Body of pancreas (tissue), 4 donors: ENCODE results near the gene TTC21B. TPM values are rescaled to one million over a fixed set of nuclear protein-coding genes. Genes with fewer than 3 reads are reported as not detected.

ENCODE experiments used
- ATAC-seq: fragments of 150-250 bp; one replicate; pipeline ENCODE4 v1.9.1; 2016
- DNase-seq, 4 donors: peaks; one replicate each; pipeline ENCODE4 v3.0.0-alpha.2; 2019
- H3K27ac ChIP-seq, 4 donors: fragments of 200-600 bp; sonication (generic); 1 replicate in 3 of 4; 2 replicates in 1 of 4; pipeline versions ENCODE4 v1.5.1 to v1.6.1; 2016 to 2019; ENCODE audit warnings: mild to moderate bottlenecking in 1 of 4, mixed read lengths in 1 of 4, moderate library complexity in 1 of 4
- H3K27me3 ChIP-seq, 2 donors: fragments of 200-600 bp; sonication (generic); one replicate each; pipeline ENCODE4 v1.6.0; 2016; ENCODE audit warnings: mild to moderate bottlenecking in 1 of 2
- H3K36me3 ChIP-seq, 2 donors: fragments of 200-600 bp; sonication (generic); replicated peaks in 1 of 2; 2 replicates each; pipeline ENCODE4 v1.5.1; 2016; ENCODE audit warnings: low read depth in 2 of 2; ENCODE audit not compliant: insufficient read depth in 1 of 2
- H3K4me1 ChIP-seq: fragments of 200-600 bp; sonication (generic); one replicate; pipeline ENCODE4 v1.6.0; 2016
- H3K4me3 ChIP-seq, 2 donors: fragments of 200-600 bp; sonication (generic); 1 replicate in 1 of 2; 2 replicates in 1 of 2; pipeline ENCODE4 v1.5.1; 2016 to 2019
- H3K9me3 ChIP-seq, 3 donors: fragments of 200-600 bp; sonication (generic); 1 replicate in 2 of 3; 2 replicates in 1 of 3; pipeline ENCODE4 v1.5.1; 2016
- POLR2A ChIP-seq, 3 donors: fragments of 450-650 bp; IDR thresholded peaks; one replicate each; pipeline ENCODE4 v1.6.1; 2016; ENCODE audit warnings: antibody characterized with exemption in 3 of 3, mild to moderate bottlenecking in 2 of 3
- WGBS, 2 donors: methylation state at CpG; one replicate each; pipeline ENCODE4 v1.1.5; 2017; 5-methylcytosine and 5-hydroxymethylcytosine counted together
- intact Hi-C: fragments of 100-400 bp; cut with DNase I; formaldehyde crosslinking; loops from one replicate; pipeline ENCODE4 v1.15.1; 2023
- total RNA-seq, 2 donors: library from RNA; depleted of rRNA; stranded (reverse); fragments of >200 nt; gene quantifications; one replicate each; pipeline ENCODE4 v1.1.0, GENCODE V29; 2016
- TF ChIP-seq, protein P1 (sequence below), 7 experiments: fragments of 450-650 bp in 4 of 7; fragments of 200-600 bp in 3 of 7; sonication (generic) in 3 of 7; IDR thresholded peaks; one replicate each; pipeline ENCODE4 v1.5.1; 2016 to 2019; ENCODE audit warnings: antibody characterized with exemption in 7 of 7

The TTC21B gene
- total RNA-seq, 2 donors from 2014 or later, result 27.4 to 29.3 TPM

DNA sequence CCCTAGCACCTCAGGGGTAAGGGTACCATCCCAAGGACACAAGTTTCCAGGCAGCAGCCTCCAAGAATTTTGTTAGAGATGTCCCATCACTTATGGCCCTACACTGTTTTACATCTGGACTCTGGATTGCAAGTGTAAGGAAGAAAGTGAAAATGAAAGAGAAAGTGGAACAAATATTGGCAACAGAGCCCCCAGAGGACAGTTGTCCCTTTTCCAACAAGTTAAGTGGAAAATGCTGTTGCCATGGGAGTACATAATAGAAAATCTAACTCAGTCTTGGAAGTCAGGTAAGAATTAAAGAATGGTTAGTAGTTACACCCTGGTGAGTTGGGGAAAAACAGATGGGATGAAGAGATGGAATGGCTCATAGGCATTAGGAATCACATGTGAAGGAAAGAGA is 50.6 kb downstream of the TTC21B start:
- intact Hi-C loops, result no loop called here
- DNase-seq, result no peak
- no peak overlapping the region for H3K27ac ChIP-seq

DNA sequence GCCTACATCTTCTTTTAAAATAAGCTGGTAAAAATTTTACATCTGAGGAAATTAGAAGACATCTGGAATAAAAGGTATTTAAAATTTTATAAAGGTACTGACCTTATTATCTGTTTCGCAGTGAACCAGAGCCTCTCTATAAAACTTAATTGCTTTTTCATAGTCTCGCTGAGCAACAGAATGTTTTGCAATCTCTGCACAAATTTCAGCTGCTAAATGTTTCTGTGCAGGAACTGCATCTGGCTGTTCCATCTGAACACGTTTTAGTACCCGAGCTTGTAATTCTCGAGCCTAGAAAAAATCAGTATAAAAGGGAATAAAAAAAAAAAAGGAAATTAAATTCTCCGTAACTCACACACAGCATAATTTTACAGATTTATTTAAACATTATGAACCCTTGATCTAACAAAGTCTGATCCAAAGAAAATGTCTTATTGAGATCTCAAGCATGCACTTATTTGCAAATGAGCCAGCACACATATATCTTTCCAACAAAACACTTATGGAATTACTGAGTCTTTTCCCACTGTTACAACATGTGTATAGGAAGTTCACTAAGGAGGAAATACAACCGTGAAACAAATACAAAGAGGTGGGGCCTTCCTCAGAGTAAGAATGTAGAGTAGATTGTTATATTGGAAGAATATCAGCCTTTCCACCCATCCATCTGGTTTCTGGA is 51.8 kb downstream of the TTC21B start:
- Histone ChIP-seq H3K9me3 (no peaks in the 10 kb centered on the region), H3K27ac (no peak overlapping the region), H3K4me1 (peaks cover 3% of the 10 kb centered on the region), H3K27me3 (no peaks in the 10 kb centered on the region), H3K36me3 (peaks cover 0 to 9% of the 10 kb centered on the region in 2 donors), H3K4me3 (no peak overlapping the region)
- no peak for DNase-seq
- intact Hi-C loops, result no loop called here
- 84 to 88% methylated on average over 7 of the region's 7 CpGs for WGBS, 2 donors
- TF ChIP-seq, protein P1, sequence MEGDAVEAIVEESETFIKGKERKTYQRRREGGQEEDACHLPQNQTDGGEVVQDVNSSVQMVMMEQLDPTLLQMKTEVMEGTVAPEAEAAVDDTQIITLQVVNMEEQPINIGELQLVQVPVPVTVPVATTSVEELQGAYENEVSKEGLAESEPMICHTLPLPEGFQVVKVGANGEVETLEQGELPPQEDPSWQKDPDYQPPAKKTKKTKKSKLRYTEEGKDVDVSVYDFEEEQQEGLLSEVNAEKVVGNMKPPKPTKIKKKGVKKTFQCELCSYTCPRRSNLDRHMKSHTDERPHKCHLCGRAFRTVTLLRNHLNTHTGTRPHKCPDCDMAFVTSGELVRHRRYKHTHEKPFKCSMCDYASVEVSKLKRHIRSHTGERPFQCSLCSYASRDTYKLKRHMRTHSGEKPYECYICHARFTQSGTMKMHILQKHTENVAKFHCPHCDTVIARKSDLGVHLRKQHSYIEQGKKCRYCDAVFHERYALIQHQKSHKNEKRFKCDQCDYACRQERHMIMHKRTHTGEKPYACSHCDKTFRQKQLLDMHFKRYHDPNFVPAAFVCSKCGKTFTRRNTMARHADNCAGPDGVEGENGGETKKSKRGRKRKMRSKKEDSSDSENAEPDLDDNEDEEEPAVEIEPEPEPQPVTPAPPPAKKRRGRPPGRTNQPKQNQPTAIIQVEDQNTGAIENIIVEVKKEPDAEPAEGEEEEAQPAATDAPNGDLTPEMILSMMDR (IDR thresholded peaks at IDR 0.05), result no peak
- TF ChIP-seq POLR2A (IDR thresholded peaks at IDR 0.05), result no peak
- no peak for ATAC-seq

More for the DNA sequence above, 50.6 kb downstream of the TTC21B start:
- H3K27me3 ChIP-seq, result no peaks in the 10 kb centered on the region
- peaks cover 0 to 2% of the 10 kb centered on the region in 2 donors for H3K36me3 ChIP-seq
- TF ChIP-seq POLR2A (IDR thresholded peaks at IDR 0.05), result no peak
- TF ChIP-seq, protein P1 (IDR thresholded peaks at IDR 0.05), result peak in 1 of 7 experiments; percentile 15
- peaks cover 3% of the 10 kb centered on the region for H3K4me1 ChIP-seq
- no peaks in the 10 kb centered on the region for H3K9me3 ChIP-seq
- no peak overlapping the region for H3K4me3 ChIP-seq
- ATAC-seq, result no peak

DNA sequence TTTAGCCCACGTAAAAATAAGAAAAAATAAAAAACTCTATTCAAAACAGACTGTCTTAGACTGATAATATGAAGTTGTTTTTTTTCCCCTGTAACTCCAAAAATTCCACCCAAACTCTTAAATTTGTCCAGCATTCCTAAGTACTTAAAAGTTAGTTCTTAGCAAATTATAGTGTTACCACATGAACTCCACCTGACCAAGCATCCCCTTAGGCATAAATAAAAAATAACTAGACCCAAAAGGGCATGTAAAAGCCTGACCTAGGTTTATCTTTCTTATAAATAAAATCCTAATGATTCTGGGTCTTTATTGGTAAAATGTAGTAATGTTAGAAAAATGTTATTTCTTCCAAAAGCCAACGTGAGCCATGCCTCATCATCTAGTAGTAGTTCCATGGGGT is 54.3 kb downstream of the TTC21B start:
- DNase-seq (no peak), ATAC-seq (no peak)
- intact Hi-C loops, result no loop called here
- Histone ChIP-seq H3K9me3 (no peaks in the 10 kb centered on the region), H3K27ac (no peak overlapping the region), H3K36me3 (peaks cover 0 to 9% of the 10 kb centered on the region in 2 donors), H3K4me3 (no peak overlapping the region), H3K27me3 (no peaks in the 10 kb centered on the region), H3K4me1 (peaks cover under 1% of the 10 kb centered on the region)
- TF ChIP-seq, protein P1 (IDR thresholded peaks at IDR 0.05), result no peak
- no peak for TF ChIP-seq POLR2A (IDR thresholded peaks at IDR 0.05)
- WGBS, 2 donors, result 94 to 95% methylated on average over 2 of the region's 2 CpGs

DNA sequence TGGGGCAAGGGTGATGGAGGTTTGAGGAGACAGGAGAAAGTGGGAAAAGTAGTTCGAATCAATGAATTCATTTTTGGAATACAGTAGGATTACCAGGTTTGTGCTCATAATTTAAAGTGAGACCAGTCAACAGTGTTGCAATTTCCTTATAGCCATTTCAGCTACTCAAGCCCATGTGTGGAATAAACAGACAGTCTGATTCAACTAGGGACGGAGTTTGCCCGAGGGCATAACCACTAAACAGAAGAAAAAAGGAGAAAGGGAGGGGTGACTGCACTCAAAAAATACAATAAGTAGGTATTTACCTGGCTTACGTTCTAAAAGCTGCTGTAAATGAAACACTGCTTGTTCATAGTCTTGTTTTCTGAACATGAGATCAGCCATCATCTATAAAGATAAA is 55.2 kb downstream of the TTC21B start:
- no peak for ATAC-seq
- Histone ChIP-seq H3K4me3 (no peak overlapping the region), H3K4me1 (no peaks in the 10 kb centered on the region), H3K27ac (no peak overlapping the region), H3K36me3 (peaks cover 0 to 12% of the 10 kb centered on the region in 2 donors), H3K27me3 (no peaks in the 10 kb centered on the region), H3K9me3 (no peaks in the 10 kb centered on the region)
- intact Hi-C loops, result no loop called here
- WGBS, 2 donors, result 84 to 86% methylated on average over 4 of the region's 4 CpGs
- no peak for DNase-seq
- TF ChIP-seq, protein P1 (IDR thresholded peaks at IDR 0.05), result no peak
- TF ChIP-seq POLR2A (IDR thresholded peaks at IDR 0.05), result no peak

DNA sequence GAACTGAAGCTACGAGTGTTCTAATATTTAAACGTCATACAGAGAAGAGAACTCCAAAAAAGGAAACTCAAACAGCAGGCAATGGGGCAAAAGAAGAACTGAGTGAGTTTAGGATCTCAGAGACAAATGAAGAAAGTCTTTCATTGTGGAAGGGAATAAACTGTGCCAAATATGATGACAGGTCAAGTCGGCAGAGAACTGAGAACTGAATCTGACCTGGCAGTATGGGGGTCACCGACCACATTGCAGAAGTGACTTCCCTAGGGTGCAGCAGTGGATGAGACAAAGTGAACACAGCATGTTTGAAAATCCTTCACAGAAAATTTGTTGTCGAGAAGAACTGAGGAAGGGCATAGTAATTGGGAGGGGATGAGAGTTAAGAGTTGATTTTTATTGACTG is 55.9 kb downstream of the TTC21B start:
- H3K27ac ChIP-seq, result no peak overlapping the region
- H3K36me3 ChIP-seq, result peaks cover 2 to 12% of the 10 kb centered on the region in 2 donors
- peak in 1 of 4 donors; percentile 26 for DNase-seq
- intact Hi-C loops, result no loop called here
- H3K9me3 ChIP-seq, result no peaks in the 10 kb centered on the region
- no peak for ATAC-seq
- WGBS, 2 donors, result 69 to 88% methylated on average over 5 of the region's 5 CpGs
- no peaks in the 10 kb centered on the region for H3K27me3 ChIP-seq
- H3K4me3 ChIP-seq, result no peak overlapping the region
- TF ChIP-seq, protein P1 (IDR thresholded peaks at IDR 0.05), result no peak
- TF ChIP-seq POLR2A (IDR thresholded peaks at IDR 0.05), result no peak
- H3K4me1 ChIP-seq, result no peaks in the 10 kb centered on the region
